Ascending aorta (tissue), 2 donors: ENCODE data around the gene LCN9. TPM values are rescaled to one million over a fixed set of nuclear protein-coding genes. Genes with fewer than 3 reads are reported as not detected.

Source experiments
- DNase-seq, 2 donors: peaks; one replicate each; pipeline ENCODE4 v3.0.0-alpha.2; 2019; ENCODE audit warnings: low spot score in 2 of 2
- H3K27ac ChIP-seq, 2 donors: fragments of 200-600 bp; sonication (generic); one replicate each; pipeline ENCODE4 v1.5.1; 2016 to 2017; ENCODE audit warnings: mild to moderate bottlenecking in 1 of 2
- H3K27me3 ChIP-seq: fragments of 200-600 bp; sonication (generic); one replicate; pipeline ENCODE4 v1.5.1; 2017
- H3K36me3 ChIP-seq, 2 donors: fragments of 200-600 bp; sonication (generic); one replicate each; pipeline ENCODE4 v1.5.1; 2016
- H3K4me1 ChIP-seq, 2 donors: fragments of 200-600 bp; sonication (generic); one replicate each; pipeline ENCODE4 v1.5.1; 2016 to 2017; ENCODE audit warnings: mild to moderate bottlenecking in 1 of 2
- H3K4me3 ChIP-seq, 2 donors: fragments of 200-600 bp; sonication (generic); one replicate each; pipeline ENCODE4 v1.5.1; 2016 to 2017; ENCODE audit warnings: mild to moderate bottlenecking in 1 of 2
- H3K9me3 ChIP-seq, 2 donors: fragments of 200-600 bp; sonication (generic); one replicate each; pipeline ENCODE4 v1.5.1; 2016
- intact Hi-C: fragments of 100-400 bp; cut with DNase I; formaldehyde crosslinking; loops from one replicate; pipeline ENCODE4 v1.15.1; 2023
- total RNA-seq: library from RNA; depleted of rRNA; stranded (reverse); fragments of >200 nt; gene quantifications from one replicate; pipeline ENCODE4 v1.1.0, GENCODE V29; 2016
- TF ChIP-seq, protein P1 (sequence below), 3 experiments: fragments of 200-600 bp in 2 of 3; fragments of 450-650 bp in 1 of 3; sonication (generic) in 2 of 3; IDR thresholded peaks; one replicate each; pipeline ENCODE4 v1.5.1; 2016 to 2019; ENCODE audit warnings: antibody characterized with exemption in 3 of 3, mild to moderate bottlenecking in 1 of 3, moderate library complexity in 1 of 3

LCN9 gene
- total RNA-seq, 1 donor from 2014 or later, result not detected

GRCh38 chr9:135616619-135617537, 46.2 kb upstream of the LCN9 start:
- H3K36me3 ChIP-seq, result no peaks in the 10 kb centered on the region
- no peak for DNase-seq
- no peaks in the 10 kb centered on the region for H3K9me3 ChIP-seq
- TF ChIP-seq, protein P1, sequence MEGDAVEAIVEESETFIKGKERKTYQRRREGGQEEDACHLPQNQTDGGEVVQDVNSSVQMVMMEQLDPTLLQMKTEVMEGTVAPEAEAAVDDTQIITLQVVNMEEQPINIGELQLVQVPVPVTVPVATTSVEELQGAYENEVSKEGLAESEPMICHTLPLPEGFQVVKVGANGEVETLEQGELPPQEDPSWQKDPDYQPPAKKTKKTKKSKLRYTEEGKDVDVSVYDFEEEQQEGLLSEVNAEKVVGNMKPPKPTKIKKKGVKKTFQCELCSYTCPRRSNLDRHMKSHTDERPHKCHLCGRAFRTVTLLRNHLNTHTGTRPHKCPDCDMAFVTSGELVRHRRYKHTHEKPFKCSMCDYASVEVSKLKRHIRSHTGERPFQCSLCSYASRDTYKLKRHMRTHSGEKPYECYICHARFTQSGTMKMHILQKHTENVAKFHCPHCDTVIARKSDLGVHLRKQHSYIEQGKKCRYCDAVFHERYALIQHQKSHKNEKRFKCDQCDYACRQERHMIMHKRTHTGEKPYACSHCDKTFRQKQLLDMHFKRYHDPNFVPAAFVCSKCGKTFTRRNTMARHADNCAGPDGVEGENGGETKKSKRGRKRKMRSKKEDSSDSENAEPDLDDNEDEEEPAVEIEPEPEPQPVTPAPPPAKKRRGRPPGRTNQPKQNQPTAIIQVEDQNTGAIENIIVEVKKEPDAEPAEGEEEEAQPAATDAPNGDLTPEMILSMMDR (IDR thresholded peaks at IDR 0.05), result no peak
- H3K4me3 ChIP-seq, result no peak overlapping the region
- H3K4me1 ChIP-seq, result no peaks in the 10 kb centered on the region
- intact Hi-C loops, result no loop called here
- H3K27me3 ChIP-seq, result no peaks in the 10 kb centered on the region
- no peak overlapping the region for H3K27ac ChIP-seq

- Histone ChIP-seq H3K27ac (no peak overlapping the region), H3K9me3 (no peaks in the 10 kb centered on the region), H3K4me3 (no peak overlapping the region), H3K36me3 (no peaks in the 10 kb centered on the region), H3K27me3 (no peaks in the 10 kb centered on the region), H3K4me1 (no peaks in the 10 kb centered on the region)
- TF ChIP-seq, protein P1 (IDR thresholded peaks at IDR 0.05), result no peak
- no peak for DNase-seq
- intact Hi-C loops, result no loop called here
Observed at GRCh38 chr9:135617538-135617900, 45.6 kb upstream of the LCN9 start.

GRCh38 chr9:135617991-135618411, 45.1 kb upstream of the LCN9 start:
- H3K27ac ChIP-seq, result no peak overlapping the region
- TF ChIP-seq, protein P1 (IDR thresholded peaks at IDR 0.05), result no peak
- intact Hi-C loops, result no loop called here
- H3K27me3 ChIP-seq, result no peaks in the 10 kb centered on the region
- no peak for DNase-seq
- no peaks in the 10 kb centered on the region for H3K36me3 ChIP-seq
- H3K4me1 ChIP-seq, result no peaks in the 10 kb centered on the region
- H3K4me3 ChIP-seq, result no peak overlapping the region
- H3K9me3 ChIP-seq, result no peaks in the 10 kb centered on the region

DNA sequence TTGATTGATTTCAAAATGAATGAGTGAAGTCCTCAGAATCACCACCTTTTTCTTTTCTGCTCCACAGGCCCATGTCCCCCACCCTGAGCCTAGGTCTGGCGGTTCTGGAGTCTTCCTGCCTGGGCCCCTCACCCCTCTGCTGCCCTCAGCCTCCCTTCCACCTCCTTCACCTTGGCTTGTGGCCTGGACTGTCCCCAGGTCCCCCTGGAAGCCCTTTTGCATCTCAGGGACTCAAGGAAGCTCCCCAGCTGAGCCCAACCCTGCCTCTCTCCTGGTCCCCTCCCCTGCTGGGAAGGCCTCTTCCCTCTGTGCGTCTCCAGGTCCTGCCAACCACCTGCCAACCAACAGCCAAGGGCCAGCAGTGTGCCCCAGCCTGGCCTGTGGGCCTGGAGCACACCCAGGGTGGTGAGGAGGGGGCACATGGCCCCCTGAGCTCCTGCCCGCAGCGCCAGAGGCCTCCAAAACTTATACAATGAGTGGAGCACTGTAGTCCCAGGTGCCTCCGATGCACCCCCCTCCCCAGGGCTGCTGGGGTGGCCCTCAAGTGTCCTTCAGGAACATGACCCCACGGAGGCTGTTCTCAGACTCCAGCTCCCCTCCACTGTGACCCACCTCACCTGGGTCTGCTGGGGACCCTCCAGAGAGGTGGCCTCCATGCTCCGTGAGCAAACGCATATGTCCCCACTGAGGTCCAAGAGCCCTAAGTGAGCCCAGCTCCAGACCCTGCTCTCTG, 44.1 kb upstream of the LCN9 start:
- intact Hi-C loops, result no loop called here
- Histone ChIP-seq H3K36me3 (no peaks in the 10 kb centered on the region), H3K27me3 (no peaks in the 10 kb centered on the region), H3K4me1 (no peaks in the 10 kb centered on the region), H3K9me3 (no peaks in the 10 kb centered on the region), H3K27ac (no peak overlapping the region), H3K4me3 (no peak overlapping the region)
- TF ChIP-seq, protein P1 (IDR thresholded peaks at IDR 0.05), result no peak
- DNase-seq, result no peak

DNA sequence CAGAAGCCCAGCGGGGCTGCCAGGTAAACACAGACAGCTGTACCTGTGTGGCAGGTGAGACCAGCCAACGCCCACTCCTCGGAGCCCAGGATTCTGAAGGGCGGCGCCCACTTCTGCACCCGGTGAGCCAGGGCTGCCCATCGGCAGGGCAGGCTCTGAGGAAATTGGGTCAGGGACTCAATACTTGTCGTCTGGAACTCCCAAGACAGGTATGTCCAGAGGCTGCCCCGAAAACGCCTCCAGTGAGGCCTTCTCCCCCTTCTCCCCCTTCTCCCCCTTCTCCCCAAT, 43.6 kb upstream of the LCN9 start:
- no peaks in the 10 kb centered on the region for H3K27me3 ChIP-seq

More for the DNA sequence above, 43.6 kb upstream of the LCN9 start:
- intact Hi-C loops, result no loop called here
- Histone ChIP-seq H3K9me3 (no peaks in the 10 kb centered on the region), H3K36me3 (no peaks in the 10 kb centered on the region), H3K4me3 (no peak overlapping the region), H3K4me1 (no peaks in the 10 kb centered on the region), H3K27ac (no peak overlapping the region)
- no peak for DNase-seq
- TF ChIP-seq, protein P1 (IDR thresholded peaks at IDR 0.05), result no peak
